ENCODE results near the gene SLCO4A1.

Gene SLCO4A1

GRCh38 chr20:62692801-62693523 lies 50.7 kb downstream of the SLCO4A1 start:
- TF ChIP-seq CTCF (IDR thresholded peaks at IDR 0.05; ENCODE audit: borderline replicate concordance, control extremely low read depth, extremely low read depth, insufficient read depth, missing control alignments), result no peak
- in situ Hi-C loops (cut with MboI; ENCODE audit: low sequenced_read_pairs, unreplicated experiment), result no loop called here

DNA sequence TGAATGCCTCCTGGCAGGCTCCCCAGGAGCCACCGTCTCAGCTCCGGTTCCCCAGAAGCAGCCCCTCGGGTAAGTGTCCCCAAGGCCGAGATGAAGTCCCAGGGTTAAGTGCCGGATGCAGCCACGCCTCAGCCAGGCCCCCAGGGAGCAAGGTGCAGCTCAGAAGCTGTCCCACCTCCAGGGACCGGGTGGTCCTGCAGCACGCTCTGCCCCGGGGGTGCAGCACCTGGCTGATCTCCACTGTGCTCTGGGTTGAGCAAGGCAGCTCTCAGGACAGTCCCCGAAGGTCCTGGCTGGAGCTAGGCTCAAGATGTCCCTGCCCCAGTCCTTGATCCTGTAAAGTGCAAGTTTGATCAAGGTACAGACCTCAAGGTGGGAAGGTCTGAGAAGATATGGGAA lies 51.2 kb downstream of the SLCO4A1 start:
- in situ Hi-C loops (cut with MboI; ENCODE audit: low sequenced_read_pairs, unreplicated experiment), result no loop called here
- TF ChIP-seq CTCF (IDR thresholded peaks at IDR 0.05; ENCODE audit: borderline replicate concordance, control extremely low read depth, extremely low read depth, insufficient read depth, missing control alignments), result no peak
- DNase-seq (ENCODE audit: low spot score), result no peak

More at GRCh38 chr20:62692801-62693523, 50.7 kb downstream of the SLCO4A1 start:
- DNase-seq (ENCODE audit: low spot score), result no peak

DNA sequence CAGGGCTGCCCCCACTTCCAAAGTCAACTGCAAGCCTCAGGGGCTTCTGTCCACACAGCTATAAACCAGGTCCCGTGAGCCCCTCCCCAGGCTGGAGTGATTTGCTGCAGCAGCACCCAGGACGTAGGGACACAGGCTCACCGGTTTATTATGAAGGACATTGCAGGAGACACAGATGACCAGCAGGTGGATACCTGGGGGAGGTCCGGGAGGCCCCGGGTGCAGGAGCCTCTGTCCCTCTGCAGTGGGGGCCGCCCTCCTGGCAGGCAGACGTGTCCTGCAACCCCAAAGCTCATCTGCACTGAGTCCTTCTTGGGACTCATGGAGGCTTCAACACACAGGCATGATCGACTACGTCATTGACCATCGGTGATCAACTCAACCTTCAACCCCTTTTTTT lies 51.8 kb downstream of the SLCO4A1 start:
- no peak for DNase-seq (ENCODE audit: low spot score)
- in situ Hi-C loops (cut with MboI; ENCODE audit: low sequenced_read_pairs, unreplicated experiment), result no loop called here
- TF ChIP-seq CTCF (IDR thresholded peaks at IDR 0.05; ENCODE audit: borderline replicate concordance, control extremely low read depth, extremely low read depth, insufficient read depth, missing control alignments), result no peak

DNA sequence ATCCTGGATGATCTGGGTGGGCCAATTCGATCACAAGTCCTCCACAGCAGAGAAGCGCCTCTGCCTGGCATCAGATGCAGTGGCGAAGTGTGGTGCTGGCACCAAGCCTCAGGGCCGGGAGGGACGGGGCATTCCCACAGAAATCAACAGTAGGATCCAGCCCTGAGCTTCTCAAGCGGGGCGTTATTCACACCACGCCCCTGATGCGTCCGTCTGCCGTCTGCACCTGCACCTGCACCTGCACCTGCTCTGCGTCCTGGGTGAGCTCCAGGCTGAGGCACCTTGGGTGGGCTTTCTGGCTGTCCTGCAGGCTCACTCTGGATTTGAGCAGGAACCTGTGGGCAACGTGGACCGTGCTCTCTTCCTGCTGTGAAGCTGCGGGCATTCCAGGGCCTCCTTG lies 52.6 kb downstream of the SLCO4A1 start:
- TF ChIP-seq CTCF (IDR thresholded peaks at IDR 0.05; ENCODE audit: borderline replicate concordance, control extremely low read depth, extremely low read depth, insufficient read depth, missing control alignments), result no peak
- in situ Hi-C loops (cut with MboI; ENCODE audit: low sequenced_read_pairs, unreplicated experiment), result no loop called here
- DNase-seq (ENCODE audit: low spot score), result no peak

GRCh38 chr20:62695448-62696414 lies 53.4 kb downstream of the SLCO4A1 start:
- in situ Hi-C loops (cut with MboI; ENCODE audit: low sequenced_read_pairs, unreplicated experiment), result no loop called here
- TF ChIP-seq CTCF (IDR thresholded peaks at IDR 0.05; ENCODE audit: borderline replicate concordance, control extremely low read depth, extremely low read depth, insufficient read depth, missing control alignments), result no peak
- no peak for DNase-seq (ENCODE audit: low spot score)

- in situ Hi-C loops (cut with MboI; ENCODE audit: low sequenced_read_pairs, unreplicated experiment), result no loop called here
- DNase-seq (ENCODE audit: low spot score), result no peak
- TF ChIP-seq CTCF (IDR thresholded peaks at IDR 0.05; ENCODE audit: borderline replicate concordance, control extremely low read depth, extremely low read depth, insufficient read depth, missing control alignments), result no peak
These were observed 54.2 kb downstream of the SLCO4A1 start for GRCh38 chr20:62696434-62696957.

All from GM13976 (cell line).